ENCODE measurements around the gene DLGAP5. TPM values are rescaled to one million over a fixed set of nuclear protein-coding genes. Genes with fewer than 3 reads are reported as not detected.

Gene DLGAP5
- total and polyA plus RNA-seq, 2 experiments from 2014 or later, result 13.5 to 15.5 TPM

GRCh38 chr14:55142466-55142865 lies 48.9 kb downstream of the DLGAP5 start:
- Histone ChIP-seq H3F3A (ENCODE audit: insufficient read depth) (peaks cover 57% of the 10 kb centered on the region), H2AFZ (no peak overlapping the region), H3K9ac (no peak overlapping the region), H4K20me1 (ENCODE audit: insufficient read depth) (no peaks in the 10 kb centered on the region), H3K9me2 (ENCODE audit: insufficient read depth) (no peaks in the 10 kb centered on the region), H3K4me1 (ENCODE audit: insufficient read depth) (peaks cover 5% of the 10 kb centered on the region), H3K36me3 (ENCODE audit: low read depth) (peaks cover 87% of the 10 kb centered on the region), H3K27ac (no peak overlapping the region), H3K9me3 (ENCODE audit: low read depth) (no peaks in the 10 kb centered on the region), H3K79me2 (ENCODE audit: insufficient read depth) (peaks cover 40% of the 10 kb centered on the region), H3K4me3 (no peak overlapping the region), H3K27me3 (replicated peaks; ENCODE audit: insufficient read depth) (no peaks in the 10 kb centered on the region), H3K4me2 (ENCODE audit: unreplicated experiment) (no peak overlapping the region)
- in situ Hi-C loops (cut with MboI), result no loop called here
- no peak for DNase-seq
- no peak for TF ChIP-seq EZH2 (IDR thresholded peaks at IDR 0.05; ENCODE audit: insufficient read depth, poor library complexity, severe bottlenecking)
- no peak for TF ChIP-seq EZH2phosphoT487 (IDR thresholded peaks at IDR 0.05; ENCODE audit: insufficient read depth, low read depth)
- 66 to 71% methylated on average over 2 of the region's 2 CpGs for WGBS, 2 experiments (ENCODE audit: low coverage in 1 of 2, low lambda C conversion rate in 2 of 2, missing lambda C conversion rate in 2 of 2)

- WGBS, 2 experiments (ENCODE audit: low coverage in 1 of 2, low lambda C conversion rate in 2 of 2, missing lambda C conversion rate in 2 of 2), result 88 to 89% methylated on average over 3 of the region's 3 CpGs
- H3K79me2 ChIP-seq (ENCODE audit: insufficient read depth), result peaks cover 47% of the 10 kb centered on the region
Measured at GRCh38 chr14:55141825-55142224, 49.6 kb downstream of the DLGAP5 start.

GRCh38 chr14:55139696-55140509 lies 51.5 kb downstream of the DLGAP5 start:
- in situ Hi-C loops (cut with MboI), result no loop called here
- no peak overlapping the region for H2AFZ ChIP-seq

More at GRCh38 chr14:55141825-55142224, 49.6 kb downstream of the DLGAP5 start:
- no peak for DNase-seq
- Histone ChIP-seq H3K4me2 (ENCODE audit: unreplicated experiment) (no peak overlapping the region), H3F3A (ENCODE audit: insufficient read depth) (peaks cover 57% of the 10 kb centered on the region), H3K9me3 (ENCODE audit: low read depth) (no peaks in the 10 kb centered on the region), H3K27me3 (replicated peaks; ENCODE audit: insufficient read depth) (no peaks in the 10 kb centered on the region), H3K9me2 (ENCODE audit: insufficient read depth) (no peaks in the 10 kb centered on the region), H4K20me1 (ENCODE audit: insufficient read depth) (no peaks in the 10 kb centered on the region), H2AFZ (no peak overlapping the region), H3K4me3 (no peak overlapping the region), H3K9ac (no peak overlapping the region), H3K4me1 (ENCODE audit: insufficient read depth) (peaks cover 11% of the 10 kb centered on the region), H3K27ac (no peak overlapping the region), H3K36me3 (ENCODE audit: low read depth) (peaks cover 84% of the 10 kb centered on the region)
- no peak for TF ChIP-seq EZH2 (IDR thresholded peaks at IDR 0.05; ENCODE audit: insufficient read depth, poor library complexity, severe bottlenecking)
- no peak for TF ChIP-seq EZH2phosphoT487 (IDR thresholded peaks at IDR 0.05; ENCODE audit: insufficient read depth, low read depth)
- in situ Hi-C loops (cut with MboI), result no loop called here

GRCh38 chr14:55139141-55139540 lies 52.2 kb downstream of the DLGAP5 start:
- Histone ChIP-seq H4K20me1 (ENCODE audit: insufficient read depth) (no peaks in the 10 kb centered on the region), H3F3A (ENCODE audit: insufficient read depth) (peaks cover 49% of the 10 kb centered on the region), H3K79me2 (ENCODE audit: insufficient read depth) (peaks cover 74% of the 10 kb centered on the region), H3K27ac (no peak overlapping the region), H3K27me3 (replicated peaks; ENCODE audit: insufficient read depth) (no peaks in the 10 kb centered on the region), H3K9me3 (ENCODE audit: low read depth) (no peaks in the 10 kb centered on the region), H3K9ac (no peak overlapping the region), H3K9me2 (ENCODE audit: insufficient read depth) (no peaks in the 10 kb centered on the region), H3K36me3 (ENCODE audit: low read depth) (peaks cover 59% of the 10 kb centered on the region), H3K4me3 (no peak overlapping the region), H2AFZ (no peak overlapping the region), H3K4me1 (ENCODE audit: insufficient read depth) (peaks cover 21% of the 10 kb centered on the region), H3K4me2 (ENCODE audit: unreplicated experiment) (no peak overlapping the region)
- in situ Hi-C loops (cut with MboI), result no loop called here
- TF ChIP-seq EZH2phosphoT487 (IDR thresholded peaks at IDR 0.05; ENCODE audit: insufficient read depth, low read depth) (no peak), EZH2 (IDR thresholded peaks at IDR 0.05; ENCODE audit: insufficient read depth, poor library complexity, severe bottlenecking) (no peak)
- DNase-seq, result no peak

More at GRCh38 chr14:55139696-55140509, 51.5 kb downstream of the DLGAP5 start:
- WGBS, 2 experiments (ENCODE audit: low coverage in 1 of 2, low lambda C conversion rate in 2 of 2, missing lambda C conversion rate in 2 of 2), result 97 to 98% methylated on average over 4 of the region's 4 CpGs
- TF ChIP-seq EZH2phosphoT487 (IDR thresholded peaks at IDR 0.05; ENCODE audit: insufficient read depth, low read depth), result no peak
- TF ChIP-seq EZH2 (IDR thresholded peaks at IDR 0.05; ENCODE audit: insufficient read depth, poor library complexity, severe bottlenecking), result no peak
- Histone ChIP-seq H4K20me1 (ENCODE audit: insufficient read depth) (no peaks in the 10 kb centered on the region), H3K9me3 (ENCODE audit: low read depth) (no peaks in the 10 kb centered on the region), H3F3A (ENCODE audit: insufficient read depth) (peaks cover 51% of the 10 kb centered on the region), H3K4me2 (ENCODE audit: unreplicated experiment) (no peak overlapping the region), H3K27ac (no peak overlapping the region), H3K27me3 (replicated peaks; ENCODE audit: insufficient read depth) (no peaks in the 10 kb centered on the region), H3K79me2 (ENCODE audit: insufficient read depth) (peaks cover 66% of the 10 kb centered on the region), H3K9ac (no peak overlapping the region), H3K4me3 (no peak overlapping the region), H3K9me2 (ENCODE audit: insufficient read depth) (no peaks in the 10 kb centered on the region), H3K4me1 (ENCODE audit: insufficient read depth) (peaks cover 20% of the 10 kb centered on the region), H3K36me3 (ENCODE audit: low read depth) (peaks cover 66% of the 10 kb centered on the region)
- DNase-seq, result no peak
